IMR-90 (cell line): ENCODE results near the gene B3GAT3. TPM values are rescaled to one million over a fixed set of nuclear protein-coding genes. Genes with fewer than 3 reads are reported as not detected.

ENCODE experiments used
- ATAC-seq: fragments of 200-7000 bp; cut with Tn5 transposase; 2 replicates; pipeline ENCODE4 v1.9.1; 2020; ENCODE audit warnings: low read depth, mild to moderate bottlenecking, moderate library complexity
- BruUV-seq: library from RNA; stranded (reverse); fragments of 400-500 nt; replicated peaks from 2 replicates; lab custom pipeline; 2021; lab: Mats Ljungman, UMichigan
- CTCF ChIA-PET: fragments of 300-600 bp; formaldehyde crosslinking; extraction: SDS; loops from one replicate; lab custom pipeline; 2021; ENCODE audit warnings: antibody characterized with exemption; lab: Yijun Ruan, JAX
- POLR2A ChIA-PET: fragments of 300-600 bp; sonication (Branson Sonifier 250); formaldehyde crosslinking; loops from one replicate; lab custom pipeline; 2022; ENCODE audit warnings: antibody characterized with exemption; ENCODE audit not compliant: unreplicated experiment; lab: Charles Lee
- DNase-seq: peaks from one replicate; pipeline ENCODE4 v3.0.0; 2013
- H2AFZ ChIP-seq: replicated peaks from 2 replicates; pipeline ENCODE3; 2013; ENCODE audit warnings: low read length, mild to moderate bottlenecking; ENCODE audit not compliant: poor library complexity
- H2AK5ac ChIP-seq: 2 replicates; pipeline ENCODE4 v1.6.1; 2013; ENCODE audit warnings: low read depth, low read length, inconsistent platforms
- H2AK9ac ChIP-seq: replicated peaks from 2 replicates; pipeline ENCODE3; 2013; ENCODE audit warnings: mild to moderate bottlenecking, low read depth, low read length, moderate library complexity; ENCODE audit not compliant: poor library complexity
- H2BK120ac ChIP-seq: 2 replicates; pipeline ENCODE4 v1.6.1; 2013; ENCODE audit warnings: low read depth, low read length, inconsistent platforms
- H2BK15ac ChIP-seq: 3 replicates; pipeline ENCODE4 v1.6.1; 2013; ENCODE audit warnings: low read depth, low read length, inconsistent platforms
- H2BK20ac ChIP-seq: 2 replicates; pipeline ENCODE4 v1.6.1; 2013; ENCODE audit warnings: low read depth, mild to moderate bottlenecking, inconsistent platforms, low read length, moderate library complexity
- H2BK5ac ChIP-seq: 2 replicates; pipeline ENCODE4 v1.6.1; 2013; ENCODE audit warnings: mild to moderate bottlenecking, low read depth, low read length, inconsistent platforms; ENCODE audit not compliant: poor library complexity, severe bottlenecking
- H3K14ac ChIP-seq: replicated peaks from 2 replicates; pipeline ENCODE4 v1.6.1; 2013; ENCODE audit warnings: low read depth, low read length, inconsistent platforms
- H3K18ac ChIP-seq: 2 replicates; pipeline ENCODE4 v1.6.1; 2013; ENCODE audit warnings: low read depth, low read length, control low read depth
- H3K23ac ChIP-seq: 2 replicates; pipeline ENCODE4 v1.6.1; 2013; ENCODE audit warnings: low read depth, low read length, inconsistent platforms
- H3K27ac ChIP-seq: 2 replicates; pipeline ENCODE4 v1.5.1; 2013; ENCODE audit warnings: mild to moderate bottlenecking, control low read depth, low read length; ENCODE audit not compliant: insufficient read depth
- H3K27me3 ChIP-seq: 2 replicates; pipeline ENCODE4 v1.6.1; 2013; ENCODE audit warnings: low read length; ENCODE audit not compliant: control insufficient read depth, insufficient read depth
- H3K36me3 ChIP-seq: 2 replicates; pipeline ENCODE4 v1.6.1; 2013; ENCODE audit warnings: low read length, mixed read lengths; ENCODE audit not compliant: control insufficient read depth, insufficient read depth
- H3K4ac ChIP-seq: 2 replicates; pipeline ENCODE4 v1.6.1; 2013; ENCODE audit warnings: low read depth, low read length, inconsistent platforms
- H3K4me1 ChIP-seq: 2 replicates; pipeline ENCODE4 v1.6.1; 2013; ENCODE audit warnings: low read length, mixed read lengths; ENCODE audit not compliant: control insufficient read depth, insufficient read depth
- H3K4me2 ChIP-seq: 2 replicates; pipeline ENCODE4 v1.6.1; 2013; ENCODE audit warnings: low read depth, mild to moderate bottlenecking, control low read depth, low read length, moderate library complexity
- H3K4me3 ChIP-seq: 2 replicates; pipeline ENCODE4 v1.5.1; 2013; ENCODE audit warnings: low read depth, mild to moderate bottlenecking, control low read depth, low read length, moderate library complexity; ENCODE audit not compliant: insufficient read depth
- H3K56ac ChIP-seq: 2 replicates; pipeline ENCODE4 v1.6.1; 2013; ENCODE audit warnings: low read length, inconsistent platforms; ENCODE audit not compliant: insufficient read depth; ENCODE audit errors: extremely low read depth
- H3K79me1 ChIP-seq, 2 experiments: 2 replicates each; pipeline ENCODE4 v1.6.1; 2013; ENCODE audit warnings: low read length in 2 of 2, inconsistent platforms in 1 of 2, low read depth in 1 of 2
- H3K9ac ChIP-seq: 2 replicates; pipeline ENCODE4 v1.6.1; 2013; ENCODE audit warnings: low read depth, low read length, control low read depth
- H3K9me1 ChIP-seq: 2 replicates; pipeline ENCODE4 v1.6.1; 2013; ENCODE audit warnings: low read length, inconsistent platforms; ENCODE audit not compliant: insufficient read depth
- H3K9me3 ChIP-seq: 2 replicates; pipeline ENCODE4 v1.6.1; 2013; ENCODE audit warnings: low read length; ENCODE audit not compliant: control insufficient read depth, insufficient read depth
- H4K20me1 ChIP-seq: 2 replicates; pipeline ENCODE4 v1.6.1; 2013; ENCODE audit warnings: low read length, inconsistent platforms; ENCODE audit not compliant: insufficient read depth
- H4K5ac ChIP-seq: 2 replicates; pipeline ENCODE4 v1.6.1; 2013; ENCODE audit warnings: mild to moderate bottlenecking, low read depth, low read length, control low read depth
- H4K8ac ChIP-seq, 2 experiments: 2 replicates each; pipeline ENCODE4 v1.6.1; 2013; ENCODE audit warnings: low read depth in 2 of 2, low read length in 2 of 2, control low read depth in 1 of 2, inconsistent platforms in 1 of 2
- H4K91ac ChIP-seq: 2 replicates; pipeline ENCODE4 v1.6.1; 2013; ENCODE audit warnings: low read depth, low read length, inconsistent platforms; ENCODE audit not compliant: insufficient read depth
- BHLHE40 ChIP-seq: fragments of 150-350 bp; IDR thresholded peaks from 2 replicates; pipeline ENCODE4 v1.6.1; 2016; ENCODE audit warnings: mild to moderate bottlenecking, low read depth, low read length
- CEBPB ChIP-seq: IDR thresholded peaks from 2 replicates; pipeline ENCODE4 v1.6.1; 2012; ENCODE audit warnings: low read depth, low read length, improper control_type of control experiment
- CHD1 ChIP-seq: IDR thresholded peaks from 2 replicates; pipeline ENCODE4 v1.6.1; 2012; ENCODE audit warnings: low read depth, low read length, improper control_type of control experiment
- CTCF ChIP-seq: conservative IDR thresholded peaks from 2 replicates; pipeline ENCODE4 v1.5.1; 2012; ENCODE audit warnings: mild to moderate bottlenecking, low read depth, low read length, improper control_type of control experiment
- ELK1 ChIP-seq: fragments of 150-350 bp; IDR thresholded peaks from 2 replicates; pipeline ENCODE4 v1.6.1; 2016; ENCODE audit warnings: low read depth, mild to moderate bottlenecking, low read length, moderate library complexity, borderline replicate concordance
- FOS ChIP-seq: fragments of 150-350 bp; IDR thresholded peaks from 2 replicates; pipeline ENCODE4 v1.6.1; 2016; ENCODE audit warnings: low read depth, low read length
- MAFK ChIP-seq: IDR thresholded peaks from 2 replicates; pipeline ENCODE4 v1.6.1; 2012; ENCODE audit warnings: low read depth, low read length, improper control_type of control experiment
- MAZ ChIP-seq: IDR thresholded peaks from 2 replicates; pipeline ENCODE4 v1.6.1; 2012; ENCODE audit warnings: low read depth, mild to moderate bottlenecking, low read length, improper control_type of control experiment, moderate library complexity, borderline replicate concordance
- MXI1 ChIP-seq: IDR thresholded peaks from 2 replicates; pipeline ENCODE4 v1.6.1; 2012; ENCODE audit warnings: low read depth, mild to moderate bottlenecking, low read length, moderate library complexity, borderline replicate concordance
- NFE2L2 ChIP-seq: fragments of 150-350 bp; IDR thresholded peaks from 2 replicates; pipeline ENCODE4 v1.6.1; 2016; ENCODE audit warnings: low read depth, mild to moderate bottlenecking, low read length
- POLR2A ChIP-seq: IDR thresholded peaks from 2 replicates; pipeline ENCODE4 v1.6.1; 2012; ENCODE audit warnings: mild to moderate bottlenecking, low read depth, low read length
- RAD21 ChIP-seq: IDR thresholded peaks from 2 replicates; pipeline ENCODE4 v1.6.1; 2012; ENCODE audit warnings: low read length, improper control_type of control experiment
- RCOR1 ChIP-seq: IDR thresholded peaks from 2 replicates; pipeline ENCODE4 v1.6.1; 2012; ENCODE audit warnings: mild to moderate bottlenecking, low read length, improper control_type of control experiment; ENCODE audit not compliant: insufficient replicate concordance
- RFX5 ChIP-seq: IDR thresholded peaks from 2 replicates; pipeline ENCODE4 v1.8.0; 2012; ENCODE audit warnings: low read depth, mild to moderate bottlenecking, low read length, moderate library complexity
- SMC3 ChIP-seq: fragments of 150-350 bp; IDR thresholded peaks from 2 replicates; pipeline ENCODE4 v1.6.1; 2016; ENCODE audit warnings: low read depth, mild to moderate bottlenecking, antibody characterized with exemption, low read length, moderate library complexity
- USF2 ChIP-seq: fragments of 150-350 bp; IDR thresholded peaks from 2 replicates; pipeline ENCODE4 v1.6.1; 2017; ENCODE audit warnings: mild to moderate bottlenecking, antibody characterized with exemption, low read length, low read depth
- WGBS, 2 experiments: methylation state at CpG; one replicate each; pipeline versions ENCODE4 v1.1.5 to v1.1.7; 2013; ENCODE audit warnings: missing lambda C conversion rate in 2 of 2; ENCODE audit not compliant: insufficient read length in 1 of 2; ENCODE audit errors: extremely low coverage in 2 of 2; 5-methylcytosine and 5-hydroxymethylcytosine counted together
- dilution Hi-C: fragments of 300-500 bp; cut with HindIII; formaldehyde crosslinking; loops from one replicate; pipeline ENCODE4 v1.14.3; 2018; ENCODE audit warnings: low sequenced_read_pairs; ENCODE audit not compliant: unreplicated experiment
- in situ Hi-C: fragments of 300-500 bp; cut with MboI; formaldehyde crosslinking; loops from 3 replicates; pipeline ENCODE4 v1.14.3; 2019; ENCODE audit warnings: low sequenced_read_pairs, inconsistent platforms, mixed read lengths
- intact Hi-C: fragments of 100-400 bp; cut with micrococcal nuclease; formaldehyde crosslinking; loops from 2 replicates; pipeline ENCODE4 v1.10.0; 2022
- polyA plus RNA-seq, 3 experiments: library from polyadenylated mRNA; depleted of rRNA; stranded (reverse); fragments of >200 nt; gene quantifications; 2 replicates each; pipeline ENCODE4 v1.2.3, GENCODE V29; 2012; ENCODE audit warnings: low replicate concordance in 1 of 3
- total RNA-seq: library from RNA; depleted of rRNA; stranded (reverse); fragments of >200 nt; gene quantifications from 2 replicates; pipeline ENCODE4 v1.2.3, GENCODE V29; 2012

B3GAT3 gene
- total and polyA plus RNA-seq, 2 of the 4 experiments (the other 2 are of a cell fraction), result 10.4 to 38.4 TPM

GRCh38 chr11:62566247-62566646 is 55.5 kb downstream of the B3GAT3 start:
- Histone ChIP-seq H2BK120ac (no peak overlapping the region), H4K91ac (no peak overlapping the region), H3K4me1 (no peaks in the 10 kb centered on the region), H3K18ac (no peak overlapping the region), H2BK15ac (no peak overlapping the region), H3K23ac (no peak overlapping the region), H4K8ac (no peak overlapping the region), H2AK9ac (no peak overlapping the region), H2BK5ac (no peak overlapping the region), H4K5ac (no peak overlapping the region), H3K27me3 (no peaks in the 10 kb centered on the region), H3K4me3 (no peak overlapping the region), H3K9me1 (peaks cover 2% of the 10 kb centered on the region; the same call in 1 of the 2 replicates), H3K56ac (no peak overlapping the region), H3K9me3 (no peaks in the 10 kb centered on the region), H3K79me1 (peaks cover 8 to 42% of the 10 kb centered on the region in 2 experiments; a peak in 3 of 4 replicates), H2AK5ac (no peak overlapping the region), H3K27ac (no peak overlapping the region; the same call in 1 of the 2 replicates), H3K36me3 (peaks cover 59% of the 10 kb centered on the region), H3K4me2 (no peak overlapping the region), H2AFZ (no peak overlapping the region), H3K4ac (no peak overlapping the region), H3K9ac (no peak overlapping the region), H4K20me1 (peaks cover 57% of the 10 kb centered on the region), H2BK20ac (no peak overlapping the region), H3K14ac (no peak overlapping the region)
- intact Hi-C loops (no loop called here), dilution Hi-C loops (no loop called here), in situ Hi-C loops (no loop called here)
- DNase-seq (no peak), ATAC-seq (no peak)
- BruUV-seq, result no TSS peak
- ChIA-PET CTCF (interaction anchor here (1.1 kb wide), 1 partner anchor 142 kb away, joined by 3 read pairs; no protein-coding TSS in a partner anchor), POLR2A (no interaction called here)
- WGBS, 2 experiments, result 100% methylated on average over 4 of the region's 8 CpGs; no CpG with 5 or more reads in 1 of the 2 experiments
- no peak for TF ChIP-seq MAFK
- no peak for TF ChIP-seq CEBPB
- no peak for TF ChIP-seq CHD1
- TF ChIP-seq MXI1, result no peak
- TF ChIP-seq BHLHE40, result no peak
- TF ChIP-seq RFX5, result no peak
- no peak for TF ChIP-seq NFE2L2
- no peak for TF ChIP-seq POLR2A
- TF ChIP-seq CTCF, result no peak
- TF ChIP-seq USF2, result no peak
- no peak for TF ChIP-seq FOS
- TF ChIP-seq RAD21, result no peak
- TF ChIP-seq ELK1, result no peak
- no peak for TF ChIP-seq SMC3
- TF ChIP-seq RCOR1, result no peak
- no peak for TF ChIP-seq MAZ
